G401 (cell line): ENCODE measurements around the gene CHAC1. TPM values are rescaled to one million over a fixed set of nuclear protein-coding genes. Genes with fewer than 3 reads are reported as not detected.
"Not testable (repeated sequence)": the region's sequence is repeated elsewhere in the genome, so short reads cannot be mapped to it uniquely, and the experiment has no call there.

Experiments used
- DNase-seq: peaks from one replicate; pipeline ENCODE4 v3.0.0-alpha.2; 2015; ENCODE audit warnings: low spot score
- in situ Hi-C: cut with HindIII; loops from 2 replicates; pipeline ENCODE4 v1.10.0; 2016; ENCODE audit warnings: low sequenced_read_pairs, mixed read lengths
- total RNA-seq: library from RNA; depleted of rRNA; stranded (reverse); fragments of >200 nt; shearing (Covaris generic); gene quantifications from 2 replicates; pipeline ENCODE4 v1.2.3, GENCODE V29; 2014

CHAC1 gene
- total RNA-seq, 1 experiment from 2014 or later, result 12.9 TPM

DNA sequence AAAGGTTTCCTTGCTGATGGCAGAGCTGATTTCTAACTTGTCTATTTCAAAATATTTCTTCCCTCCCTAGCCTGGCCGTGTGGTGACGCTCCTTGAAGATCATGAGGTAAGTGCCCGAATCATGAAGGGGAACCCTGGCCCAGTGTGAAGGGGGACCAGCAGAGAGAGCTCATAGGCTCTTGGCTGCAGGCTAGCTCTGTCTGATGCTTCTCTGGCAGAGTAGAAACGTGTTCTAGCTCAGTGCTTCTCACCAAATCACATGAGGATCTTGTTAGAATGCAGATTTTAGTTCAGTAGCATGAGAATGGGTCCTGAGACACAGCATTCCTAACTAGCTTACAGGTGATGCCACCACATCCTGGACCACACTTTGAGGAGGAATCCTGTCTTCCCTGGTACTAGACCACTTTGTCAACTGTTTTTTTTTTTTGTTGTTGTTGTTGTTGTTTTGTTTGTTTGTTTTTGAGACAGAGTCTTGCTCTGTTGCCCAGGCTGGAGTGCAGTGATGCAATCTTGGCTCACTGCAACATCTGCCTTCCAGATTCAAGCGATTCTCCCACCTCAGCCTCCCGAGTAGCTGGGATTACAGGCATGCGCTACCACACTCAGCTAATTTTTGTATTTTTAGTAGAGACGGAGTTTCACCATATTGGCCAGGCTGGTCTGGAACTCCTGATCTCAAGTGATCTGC, 1.0 kb downstream of the CHAC1 start:
- in situ Hi-C loops, result not testable (repeated sequence)
- peak; percentile 23 for DNase-seq

DNA sequence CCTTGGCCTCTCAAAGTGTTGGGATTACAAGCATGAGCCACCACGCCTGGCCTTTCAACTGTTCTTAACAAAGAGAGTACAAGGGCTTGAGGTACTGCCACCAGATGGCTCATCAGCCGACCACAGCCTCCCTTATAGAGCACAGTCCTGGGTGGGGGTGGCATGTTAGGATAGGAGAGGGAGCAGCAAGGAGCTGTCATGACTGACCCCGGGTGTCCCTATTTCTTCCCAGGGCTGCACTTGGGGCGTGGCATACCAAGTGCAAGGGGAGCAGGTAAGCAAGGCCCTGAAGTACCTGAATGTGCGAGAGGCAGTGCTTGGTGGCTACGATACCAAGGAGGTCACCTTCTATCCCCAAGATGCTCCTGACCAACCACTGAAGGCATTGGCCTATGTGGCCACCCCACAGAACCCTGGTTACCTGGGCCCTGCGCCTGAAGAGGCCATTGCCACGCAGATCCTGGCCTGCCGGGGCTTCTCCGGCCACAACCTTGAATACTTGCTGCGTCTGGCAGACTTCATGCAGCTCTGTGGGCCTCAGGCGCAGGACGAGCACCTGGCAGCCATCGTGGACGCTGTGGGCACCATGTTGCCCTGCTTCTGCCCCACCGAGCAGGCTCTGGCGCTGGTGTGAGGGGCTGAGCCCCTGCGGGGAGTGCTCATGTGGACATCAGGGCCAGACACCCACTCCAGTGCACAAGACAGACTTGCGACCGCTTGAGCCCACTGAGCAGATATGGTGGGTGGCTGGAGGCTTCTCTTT, 2.1 kb downstream of the CHAC1 start:
- in situ Hi-C loops, result no loop called here
- DNase-seq, result no peak

DNA sequence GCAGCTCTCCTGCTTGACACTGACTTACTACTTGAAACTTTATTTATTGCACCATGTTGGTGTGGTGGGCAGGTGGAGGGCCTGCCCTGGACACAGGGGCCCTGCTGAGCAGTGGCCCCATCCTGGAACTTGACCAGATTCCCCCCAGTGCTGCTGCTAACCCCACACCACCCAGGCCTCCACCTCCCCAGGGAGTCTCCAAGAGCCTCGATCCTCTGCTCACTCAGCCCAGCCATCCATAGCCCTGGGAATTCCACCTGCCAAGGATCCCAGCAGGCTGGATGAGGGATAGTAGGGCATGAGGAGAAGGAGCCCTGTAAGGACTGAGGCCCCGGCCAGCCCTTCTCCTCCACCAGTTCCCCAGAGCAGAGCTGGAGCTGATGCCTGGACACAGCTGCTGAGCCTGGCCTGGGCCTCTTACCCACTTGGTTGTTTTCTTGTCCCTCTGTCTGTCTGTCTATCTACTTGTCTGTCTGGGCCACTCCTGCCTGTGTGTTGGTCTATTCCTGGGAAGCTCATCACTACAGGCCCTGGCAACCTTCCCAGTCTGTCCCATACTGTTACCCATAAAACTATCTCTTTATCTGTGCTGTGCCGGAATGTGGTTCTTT, 2.8 kb downstream of the CHAC1 start:
- in situ Hi-C loops, result no loop called here
- peak; percentile 14 for DNase-seq

DNA sequence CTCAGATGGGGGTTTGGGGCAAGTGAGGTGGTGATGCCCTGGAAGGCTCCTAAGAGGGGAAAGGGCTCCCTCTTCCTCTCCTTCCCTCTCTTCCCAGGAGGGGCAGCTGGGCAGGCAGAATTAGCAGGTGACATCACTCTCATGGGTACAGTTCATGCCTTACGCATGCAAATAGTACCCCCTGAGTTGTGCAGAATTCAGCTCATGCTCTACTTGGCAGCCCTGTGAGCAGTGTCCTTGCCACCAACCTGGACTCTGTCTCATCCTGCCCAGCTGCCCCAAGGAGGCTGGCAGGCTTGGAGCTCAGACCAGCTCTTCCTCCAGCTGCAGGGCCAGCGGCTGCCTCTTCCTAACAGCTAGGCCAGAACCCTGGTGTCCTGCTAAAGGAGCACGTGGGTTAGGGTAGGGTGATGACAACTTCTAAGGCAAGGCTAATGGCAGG, 3.3 kb downstream of the CHAC1 start:
- in situ Hi-C loops, result no loop called here
- peak; percentile 17 for DNase-seq

DNA sequence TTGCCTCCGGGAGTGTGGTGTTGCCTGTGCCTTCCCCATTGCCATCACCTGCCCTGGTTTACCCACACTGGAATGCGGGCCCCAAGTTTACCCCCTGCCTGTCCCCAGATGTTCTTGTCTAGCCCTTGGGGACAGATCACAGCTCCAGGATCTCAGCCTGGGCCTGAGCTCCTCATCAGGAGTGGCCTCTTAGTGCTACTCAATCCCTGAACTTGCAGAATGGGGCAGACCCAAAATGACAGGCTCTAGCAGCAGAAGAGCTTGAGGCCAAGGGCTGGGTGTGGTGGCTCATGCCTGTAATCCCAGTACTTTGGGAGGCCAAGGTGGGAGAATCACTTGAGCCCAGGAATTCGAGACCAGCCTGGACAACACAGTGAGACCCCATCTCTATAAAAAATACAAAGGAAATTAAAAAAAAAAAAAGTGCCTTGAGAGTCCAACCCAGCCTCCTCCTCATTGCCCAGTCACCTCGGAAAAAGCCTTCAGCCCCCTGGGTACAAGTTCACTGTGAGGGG, 3.8 kb downstream of the CHAC1 start:
- in situ Hi-C loops, result no loop called here
- no peak for DNase-seq

DNA sequence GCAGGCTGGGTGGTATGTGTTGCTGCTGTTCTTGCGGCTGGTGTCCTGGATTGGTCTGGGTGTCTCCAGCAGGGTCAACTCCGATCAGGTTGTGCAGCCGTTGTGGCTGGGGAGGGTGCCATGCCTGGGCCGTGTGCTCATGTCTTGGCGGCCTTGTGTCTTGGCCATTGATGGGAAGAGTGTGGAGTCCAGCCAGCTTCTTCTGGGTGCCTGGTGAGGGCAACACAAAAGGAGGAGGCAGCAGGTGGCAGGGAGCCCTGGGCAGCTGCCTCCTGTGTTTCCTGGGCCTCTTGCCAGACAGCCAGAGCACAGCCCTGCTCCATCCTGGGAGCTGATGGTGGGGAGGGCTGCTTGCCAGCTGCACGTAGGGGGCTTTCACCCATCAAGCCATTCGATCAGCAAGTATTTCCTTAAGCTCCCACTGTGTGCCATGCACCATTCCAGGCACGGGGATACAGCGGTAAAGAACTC, 4.3 kb downstream of the CHAC1 start:
- in situ Hi-C loops, result no loop called here
- peak; percentile 4 for DNase-seq

DNA sequence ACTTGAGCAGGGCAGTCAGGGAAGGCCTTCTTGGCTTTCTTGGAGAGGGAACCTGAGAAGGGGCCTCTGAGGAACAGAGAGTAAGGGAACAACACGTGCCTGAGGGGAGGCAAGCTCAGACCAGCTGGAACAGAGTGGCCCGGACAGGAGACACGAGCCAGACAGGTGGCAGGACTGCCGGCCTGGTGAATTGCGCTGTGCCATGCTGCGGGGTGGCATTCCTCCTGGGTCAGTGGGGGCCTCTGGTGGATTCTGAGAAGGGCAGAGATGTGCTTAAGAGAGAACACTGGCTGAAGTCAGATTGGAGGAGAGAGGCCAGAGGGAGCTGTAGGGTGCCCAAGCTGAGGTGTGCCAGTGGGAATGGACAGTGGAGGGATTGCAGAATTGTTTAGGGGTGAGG, 4.9 kb downstream of the CHAC1 start:
- in situ Hi-C loops, result no loop called here
- DNase-seq, result no peak

DNA sequence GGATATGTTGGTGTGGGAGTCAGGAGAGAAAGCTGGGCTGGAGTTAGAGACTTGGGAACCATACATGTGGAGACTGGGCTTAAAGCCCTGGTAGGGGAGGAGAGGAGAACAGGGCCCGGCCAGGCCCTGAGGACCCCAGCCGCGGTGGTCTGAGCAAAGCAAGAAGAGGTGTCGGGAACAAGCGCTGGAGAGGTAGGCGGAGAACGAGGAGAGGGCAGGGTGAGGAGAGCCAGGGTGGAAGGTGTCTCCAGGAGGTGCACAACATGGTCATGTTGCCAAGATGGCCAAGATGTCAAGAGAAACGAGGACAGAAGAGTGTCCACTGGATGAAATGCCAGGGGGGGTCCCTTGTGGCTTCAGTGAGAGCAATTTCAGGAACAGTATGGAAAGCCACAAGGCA, 5.5 kb downstream of the CHAC1 start:
- DNase-seq, result no peak
- in situ Hi-C loops, result no loop called here

DNA sequence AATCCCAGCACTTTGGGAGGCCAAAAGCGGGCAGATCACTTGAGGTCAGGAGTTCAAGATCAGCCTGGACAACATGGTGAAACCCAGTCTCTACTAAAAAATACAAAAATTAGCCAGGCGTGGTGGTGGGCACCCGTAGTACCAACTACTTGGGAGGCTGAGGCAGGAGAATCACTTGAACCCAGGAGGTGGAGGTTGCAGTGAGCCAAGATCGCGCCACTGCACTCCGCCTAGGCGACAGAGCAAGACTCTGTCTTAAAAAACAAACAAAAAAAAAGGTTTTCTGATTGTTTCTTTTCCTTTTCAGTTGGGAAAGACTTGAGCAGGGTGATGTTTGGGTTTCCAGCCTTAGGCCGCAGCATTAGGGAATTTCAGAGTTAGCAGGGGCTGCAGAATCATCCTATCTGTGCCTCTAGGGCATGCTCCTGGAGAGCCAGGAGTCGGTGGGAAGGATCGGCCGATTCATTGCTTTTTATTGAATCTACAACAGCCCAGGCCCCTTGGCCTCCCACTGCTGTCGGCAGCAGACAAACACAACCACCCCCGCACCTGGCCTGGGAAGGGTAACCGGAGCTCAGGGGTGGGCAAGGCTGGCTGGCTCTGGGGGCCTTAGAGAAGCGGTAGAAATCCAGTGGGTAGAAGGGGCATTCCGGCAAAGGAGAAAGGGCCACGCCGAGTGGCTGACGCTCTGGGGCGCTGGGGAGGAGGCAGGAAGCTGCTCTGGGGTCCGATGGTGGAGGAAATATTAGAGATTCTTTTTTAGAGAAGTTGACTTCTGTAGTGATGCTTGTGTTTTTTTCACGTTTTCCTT, 6.3 kb downstream of the CHAC1 start:
- DNase-seq, result no peak
- in situ Hi-C loops, result no loop called here

DNA sequence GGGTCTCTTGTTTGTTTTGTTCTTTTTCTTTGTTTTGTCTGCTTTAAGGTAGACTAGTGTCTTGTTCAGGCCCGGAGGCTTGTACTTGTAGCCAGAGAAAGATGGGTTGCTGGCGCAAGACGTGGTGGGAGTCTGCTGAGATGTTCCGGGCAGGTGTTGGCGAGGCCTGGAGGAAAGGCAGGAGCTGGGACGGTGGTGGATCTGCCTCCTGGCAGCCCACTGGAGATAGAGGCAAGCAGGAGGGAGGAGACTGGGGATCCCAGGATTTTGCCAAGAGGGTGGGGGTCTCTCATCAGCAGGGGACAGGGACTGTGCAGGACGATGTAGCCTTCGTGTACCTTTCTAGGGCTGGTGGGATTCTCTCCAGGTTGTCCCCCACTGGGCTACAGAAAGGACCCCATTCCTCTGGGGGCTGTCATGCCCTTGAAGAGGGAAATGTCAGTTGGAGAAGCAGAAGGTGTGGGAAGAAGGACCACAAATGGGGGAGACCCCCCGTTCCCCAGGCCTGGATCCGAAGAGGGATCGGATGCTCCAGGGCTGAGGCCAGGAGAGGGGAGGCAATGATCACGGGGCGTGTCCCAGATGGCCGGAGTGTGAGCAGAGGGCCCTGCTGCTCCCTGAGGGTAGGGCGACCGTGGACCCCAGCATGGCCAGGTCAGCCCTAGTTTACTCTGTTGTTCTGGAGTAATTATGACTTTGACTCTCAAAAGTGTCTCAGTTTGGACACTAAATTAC, 7.0 kb downstream of the CHAC1 start:
- DNase-seq, result no peak
- in situ Hi-C loops, result no loop called here

DNA sequence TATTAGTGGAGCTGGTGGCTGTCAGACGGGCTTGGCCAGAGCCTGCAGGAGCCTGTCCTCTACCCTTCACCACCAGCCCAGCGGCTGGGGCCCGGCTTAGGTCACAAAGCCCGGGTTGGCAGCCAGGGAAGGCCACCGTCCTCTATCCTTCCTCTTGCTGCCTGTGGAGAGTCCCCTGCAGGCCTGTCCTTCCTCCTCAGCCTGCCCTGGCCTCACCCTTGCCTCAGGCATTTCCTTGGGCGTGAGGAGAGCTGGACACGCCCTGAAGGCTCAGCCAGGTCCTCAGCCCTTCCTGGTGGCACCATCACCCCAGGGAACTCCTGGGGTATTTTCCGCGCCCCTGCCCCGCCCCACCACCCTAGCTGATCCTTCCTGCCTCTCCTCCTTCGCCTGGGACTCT, 7.7 kb downstream of the CHAC1 start:
- in situ Hi-C loops, result no loop called here
- DNase-seq, result no peak

DNA sequence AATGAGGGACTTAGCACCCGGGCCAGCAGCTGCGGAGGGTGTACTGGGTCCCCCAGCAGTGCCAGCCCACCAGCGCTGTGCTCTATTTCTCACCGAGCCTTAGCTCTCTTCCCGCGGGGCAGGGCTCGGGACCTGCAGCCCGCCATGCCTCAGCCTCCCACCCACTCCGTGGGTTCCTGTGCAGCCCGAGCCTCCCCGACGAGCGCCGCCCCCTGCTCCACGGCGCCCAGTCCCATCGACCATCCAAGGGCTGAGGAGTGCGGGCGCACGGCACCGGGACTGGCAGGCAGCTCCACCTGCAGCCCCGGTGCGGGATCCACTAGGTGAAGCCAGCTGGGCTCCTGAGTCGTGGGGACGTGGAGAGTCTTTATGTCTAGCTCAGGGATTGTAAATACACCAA, 8.5 kb downstream of the CHAC1 start:
- in situ Hi-C loops, DNase-seq: not testable (repeated sequence)

DNA sequence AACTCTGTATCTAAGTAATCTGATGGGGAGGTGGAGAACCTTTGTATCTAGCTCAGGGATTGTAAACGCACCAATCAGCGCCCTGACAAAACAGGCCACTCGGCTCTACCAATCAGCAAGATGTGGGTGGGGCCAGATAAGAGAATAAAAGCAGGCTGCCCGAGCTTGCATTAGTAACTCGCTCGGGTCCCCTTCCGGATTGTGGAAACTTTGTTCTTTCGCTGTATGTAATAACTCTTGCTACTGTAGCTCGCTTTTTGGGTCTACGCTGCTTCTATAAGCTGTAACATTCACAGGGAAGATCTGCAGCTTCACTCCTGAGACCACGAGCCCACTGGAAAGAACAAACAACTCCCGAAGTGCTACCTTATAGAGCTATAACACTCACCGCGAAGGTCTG, 9.0 kb downstream of the CHAC1 start:
- DNase-seq, in situ Hi-C loops: not testable (repeated sequence)

DNA sequence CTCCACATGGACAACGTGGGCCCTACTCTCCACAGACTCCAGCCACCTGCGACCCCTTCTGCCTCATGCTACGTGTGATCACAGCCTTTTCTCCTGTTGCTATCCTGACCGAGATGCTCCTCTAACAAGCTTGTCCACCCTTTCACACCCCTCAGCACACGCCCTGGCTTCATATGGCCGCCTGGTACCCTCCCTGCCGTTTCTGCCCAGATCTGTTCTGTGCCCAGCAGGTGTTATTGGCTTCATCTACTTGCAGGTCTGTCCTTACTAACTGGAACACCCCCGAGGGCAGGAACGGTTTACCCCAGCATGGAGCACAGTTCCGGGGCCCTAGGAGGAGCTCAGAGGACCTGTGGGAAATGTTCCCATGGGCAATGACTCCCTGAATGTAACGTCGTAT, 9.9 kb downstream of the CHAC1 start:
- in situ Hi-C loops, result no loop called here
- DNase-seq, result no peak

DNA sequence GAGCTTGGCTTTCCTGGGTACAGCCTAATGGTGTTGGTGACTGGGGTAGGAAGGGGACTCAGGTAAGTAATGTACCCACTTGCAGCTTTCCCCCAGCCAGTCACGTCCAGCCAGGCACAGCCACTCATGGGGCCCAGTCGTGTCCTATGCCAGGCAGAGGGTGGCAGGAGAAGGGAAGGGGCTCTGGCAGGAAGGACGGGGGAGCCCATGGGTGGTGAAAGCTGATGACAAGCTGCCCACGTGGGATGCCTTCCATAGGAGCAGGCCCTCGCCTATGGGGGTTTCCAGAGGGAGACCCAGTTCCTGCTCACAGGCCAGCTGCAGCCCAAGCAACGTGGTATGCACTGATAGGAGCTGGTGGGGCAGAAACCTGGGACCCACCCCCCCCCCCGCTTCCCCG, 10.7 kb downstream of the CHAC1 start:
- in situ Hi-C loops, result no loop called here
- DNase-seq, result no peak

DNA sequence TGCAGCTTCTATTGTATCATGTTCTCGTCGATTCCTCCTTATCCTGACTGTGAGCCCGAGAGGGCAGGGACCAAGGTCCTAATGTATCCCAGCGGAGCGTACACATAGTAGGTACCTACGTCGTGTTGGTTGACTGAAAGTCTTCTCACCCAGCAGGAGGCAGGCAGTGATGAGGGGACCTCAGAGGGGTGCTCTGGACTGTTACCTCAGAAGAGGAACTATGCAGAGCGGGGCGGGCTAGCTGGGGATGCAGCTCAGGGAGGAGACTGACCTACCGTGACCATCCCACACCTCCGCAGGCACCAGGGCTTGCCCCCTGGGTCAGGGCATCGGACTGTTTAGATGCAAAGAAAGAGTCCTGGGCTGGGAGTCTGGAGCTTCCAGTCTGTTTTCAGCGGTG, 11.4 kb downstream of the CHAC1 start:
- no peak for DNase-seq
- in situ Hi-C loops, result no loop called here

DNA sequence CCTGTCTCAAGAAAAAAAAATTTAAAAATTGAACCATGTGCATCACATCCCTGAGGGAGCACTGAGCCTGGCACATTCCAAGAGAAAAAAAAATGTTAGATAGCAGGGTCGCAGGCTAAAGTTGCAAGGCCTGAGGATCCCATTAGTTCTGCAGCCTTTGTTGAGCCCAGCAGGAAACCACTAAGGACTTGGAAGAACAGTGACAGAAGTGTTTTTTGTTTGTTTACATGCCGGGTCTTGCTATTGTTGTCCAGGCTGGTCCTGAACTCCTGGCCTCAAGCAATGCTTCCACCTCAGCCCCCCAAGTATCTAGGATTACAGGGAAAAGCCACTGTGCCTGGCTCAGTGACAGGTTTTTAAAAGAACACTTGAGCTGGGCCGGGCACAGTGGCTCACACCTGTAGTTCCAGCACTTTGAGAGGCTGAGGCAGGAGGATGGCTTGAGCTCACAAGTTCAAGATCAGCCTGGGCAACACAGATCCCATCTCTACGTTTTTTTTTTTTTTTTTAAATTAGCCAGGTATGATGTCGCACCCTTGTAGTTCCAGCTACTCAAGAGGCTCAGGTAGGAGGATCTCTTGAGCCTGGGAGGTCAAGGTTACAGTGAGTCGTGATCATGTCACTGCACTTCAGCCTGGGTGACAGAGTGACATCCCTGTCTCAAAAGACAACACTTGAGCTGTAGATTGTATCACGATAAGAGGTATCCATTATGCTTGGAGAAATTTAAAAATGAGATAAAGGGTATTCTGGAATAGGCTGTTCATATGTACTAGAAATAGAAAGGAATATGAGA, 15.2 kb downstream of the CHAC1 start:
- in situ Hi-C loops, result no loop called here
- DNase-seq, result no peak

DNA sequence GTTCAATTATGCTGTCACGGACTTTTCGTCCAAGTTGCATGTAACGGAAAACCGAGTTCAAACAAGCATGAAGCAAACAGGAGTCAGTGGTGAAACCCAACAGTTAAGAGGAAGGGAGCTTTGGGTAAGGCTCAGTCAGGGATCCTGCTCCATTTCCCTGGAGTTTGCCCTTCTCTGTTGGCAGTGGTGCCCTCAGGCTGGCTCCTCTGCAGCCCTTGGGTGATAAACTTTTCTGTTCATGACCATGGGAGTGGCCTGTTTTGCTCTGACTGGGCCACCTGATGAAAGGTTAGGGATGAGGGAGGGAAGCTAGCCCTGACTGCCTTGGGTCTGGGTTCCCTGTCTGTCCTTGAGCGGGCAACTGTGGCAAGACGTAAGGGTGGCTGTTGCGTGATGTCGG, 16.1 kb downstream of the CHAC1 start:
- in situ Hi-C loops, result no loop called here

More for the DNA sequence above, 16.1 kb downstream of the CHAC1 start:
- no peak for DNase-seq
